Stimulated activated naive B cell treated with anti-CD40 and anti-IgM and Interleukin-4, amounts not matched to agents 10 μg/mL and 1 μg/mL and 100 μg/mL, for 72 hours (primary cell): ENCODE measurements around the gene SLC19A2.

Experiments
- ATAC-seq, 2 donors: fragments of 150-1000 bp; cut with Tn5 transposase; replicated peaks; 2 replicates each; pipeline ENCODE4 v1.10.0; 2021; ENCODE audit warnings: moderate library complexity in 1 of 2
- DNase-seq: peaks from one replicate; pipeline ENCODE4 v3.0.0; 2021
- H3K27ac Mint-ChIP-seq: one replicate; pipeline ENCODE4 v1.8.0; 2022; ENCODE audit warnings: mild to moderate bottlenecking, mixed read lengths
- H3K27me3 Mint-ChIP-seq, 2 donors: one replicate each; pipeline ENCODE4 v1.8.0; 2022; ENCODE audit warnings: mixed read lengths in 2 of 2
- H3K36me3 Mint-ChIP-seq, 2 donors: one replicate each; pipeline ENCODE4 v1.8.0; 2022; ENCODE audit warnings: mixed read lengths in 2 of 2, mild to moderate bottlenecking in 1 of 2
- H3K4me1 Mint-ChIP-seq, 2 donors: one replicate each; pipeline ENCODE4 v1.8.0; 2022; ENCODE audit warnings: mixed read lengths in 2 of 2, mild to moderate bottlenecking in 1 of 2
- H3K4me3 Mint-ChIP-seq, 2 donors: one replicate each; pipeline ENCODE4 v1.8.0; 2022; ENCODE audit warnings: mild to moderate bottlenecking in 2 of 2, mixed read lengths in 2 of 2, moderate library complexity in 1 of 2
- H3K9me3 Mint-ChIP-seq, 2 donors: one replicate each; pipeline ENCODE4 v1.8.0; 2022; ENCODE audit warnings: mixed read lengths in 2 of 2, mild to moderate bottlenecking in 1 of 2

The SLC19A2 gene

GRCh38 chr1:169451218-169451824 is 34.4 kb downstream of the SLC19A2 start:
- Mint-ChIP-seq H3K4me1 (no peaks in the 10 kb centered on the region), H3K27ac (no peak overlapping the region), H3K27me3 (peaks cover 12 to 21% of the 10 kb centered on the region in 2 donors), H3K36me3 (peaks cover 0 to 3% of the 10 kb centered on the region in 2 donors), H3K4me3 (no peak overlapping the region), H3K9me3 (peaks cover 3 to 8% of the 10 kb centered on the region in 2 donors)
- ATAC-seq (no peak), DNase-seq (no peak)

GRCh38 chr1:169443923-169444322 is 41.8 kb downstream of the SLC19A2 start:
- Mint-ChIP-seq H3K36me3 (no peaks in the 10 kb centered on the region), H3K27ac (no peak overlapping the region)
- no peak for ATAC-seq

GRCh38 chr1:169427081-169427641 is 58.6 kb downstream of the SLC19A2 start, which contains the start of gene CCDC181:
Gene CCDC181, minus strand, starts transcription at chr1:169427474. Its CDS starts 2,547 bp downstream, at chr1:169424927.
- DNase-seq = peak; percentile 55

More at GRCh38 chr1:169443923-169444322, 41.8 kb downstream of the SLC19A2 start:
- no peak for DNase-seq
- peaks cover 21 to 24% of the 10 kb centered on the region in 2 donors for H3K27me3 Mint-ChIP-seq
- H3K9me3 Mint-ChIP-seq = peaks cover 2 to 7% of the 10 kb centered on the region in 2 donors
- H3K4me3 Mint-ChIP-seq = no peak overlapping the region
- no peaks in the 10 kb centered on the region for H3K4me1 Mint-ChIP-seq

GRCh38 chr1:169426174-169426705 is 59.5 kb downstream of the SLC19A2 start:
- H3K4me3 Mint-ChIP-seq = no peak overlapping the region

More at GRCh38 chr1:169427081-169427641, 58.6 kb downstream of the SLC19A2 start, which contains the start of gene CCDC181:
- ATAC-seq = peak; percentile 100
- peaks cover 55 to 63% of the 10 kb centered on the region in 2 donors for H3K27me3 Mint-ChIP-seq
- peak within 1 kb of the TSS; percentile 91 for H3K4me3 Mint-ChIP-seq
- peak within 1 kb of the TSS; percentile 77 for H3K27ac Mint-ChIP-seq
- H3K36me3 Mint-ChIP-seq = no peaks in the 10 kb centered on the region
- H3K9me3 Mint-ChIP-seq = peaks cover 6 to 8% of the 10 kb centered on the region in 2 donors
- H3K4me1 Mint-ChIP-seq = peaks cover 4 to 7% of the 10 kb centered on the region in 2 donors

GRCh38 chr1:169421309-169421708 is 64.4 kb downstream of the SLC19A2 start:
- no peaks in the 10 kb centered on the region for H3K9me3 Mint-ChIP-seq
- ATAC-seq = no peak
- H3K4me1 Mint-ChIP-seq = no peaks in the 10 kb centered on the region

More at GRCh38 chr1:169426174-169426705, 59.5 kb downstream of the SLC19A2 start:
- no peak overlapping the region for H3K27ac Mint-ChIP-seq
- no peak for ATAC-seq
- no peaks in the 10 kb centered on the region for H3K36me3 Mint-ChIP-seq
- DNase-seq = no peak
- H3K9me3 Mint-ChIP-seq = peaks cover 3% of the 10 kb centered on the region in 2 donors
- peaks cover 57 to 60% of the 10 kb centered on the region in 2 donors for H3K27me3 Mint-ChIP-seq
- H3K4me1 Mint-ChIP-seq = peaks cover 4 to 7% of the 10 kb centered on the region in 2 donors

GRCh38 chr1:169414952-169415351 is 70.8 kb downstream of the SLC19A2 start:
- Mint-ChIP-seq H3K4me1 (no peaks in the 10 kb centered on the region), H3K27ac (no peak overlapping the region), H3K4me3 (no peak overlapping the region), H3K36me3 (no peaks in the 10 kb centered on the region), H3K27me3 (no peaks in the 10 kb centered on the region), H3K9me3 (peaks cover 6 to 16% of the 10 kb centered on the region in 2 donors)
- ATAC-seq (no peak), DNase-seq (no peak)

More at GRCh38 chr1:169421309-169421708, 64.4 kb downstream of the SLC19A2 start:
- Mint-ChIP-seq H3K4me3 (no peak overlapping the region), H3K27ac (no peak overlapping the region), H3K36me3 (no peaks in the 10 kb centered on the region), H3K27me3 (peaks cover 21 to 28% of the 10 kb centered on the region in 2 donors)
- DNase-seq = no peak
